GM18520 (cell line): ENCODE measurements around the gene NUBPL.
"Not testable (repeated sequence)": the region's sequence is repeated elsewhere in the genome, so short reads cannot be mapped to it uniquely, and the experiment has no call there.

Experiments
- ATAC-seq: cut with Tn5 transposase; IDR thresholded peaks from one replicate; pipeline ENCODE4 v1.9.1; 2021; ENCODE audit not compliant: unreplicated experiment

Gene NUBPL

DNA sequence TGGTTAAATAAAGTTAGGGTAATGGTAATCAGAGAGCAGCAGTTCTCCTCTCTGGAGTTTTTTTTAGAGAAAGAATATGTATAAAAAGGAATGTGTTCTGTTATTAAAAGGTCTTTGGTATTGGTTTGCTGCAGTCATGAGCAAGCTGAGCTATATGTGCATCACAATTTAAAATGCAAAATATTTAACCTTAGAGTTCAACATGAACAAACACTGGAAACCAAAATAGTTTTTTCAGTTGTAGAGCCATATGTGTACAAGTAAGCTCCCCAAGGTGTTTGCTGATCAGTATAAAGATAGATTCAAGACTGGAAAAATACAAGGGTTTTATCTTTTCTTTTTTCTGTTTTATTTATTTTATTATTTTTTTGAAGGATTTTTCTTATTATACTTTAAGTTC is 245.0 kb downstream of the NUBPL start:
- ATAC-seq, result no peak

DNA sequence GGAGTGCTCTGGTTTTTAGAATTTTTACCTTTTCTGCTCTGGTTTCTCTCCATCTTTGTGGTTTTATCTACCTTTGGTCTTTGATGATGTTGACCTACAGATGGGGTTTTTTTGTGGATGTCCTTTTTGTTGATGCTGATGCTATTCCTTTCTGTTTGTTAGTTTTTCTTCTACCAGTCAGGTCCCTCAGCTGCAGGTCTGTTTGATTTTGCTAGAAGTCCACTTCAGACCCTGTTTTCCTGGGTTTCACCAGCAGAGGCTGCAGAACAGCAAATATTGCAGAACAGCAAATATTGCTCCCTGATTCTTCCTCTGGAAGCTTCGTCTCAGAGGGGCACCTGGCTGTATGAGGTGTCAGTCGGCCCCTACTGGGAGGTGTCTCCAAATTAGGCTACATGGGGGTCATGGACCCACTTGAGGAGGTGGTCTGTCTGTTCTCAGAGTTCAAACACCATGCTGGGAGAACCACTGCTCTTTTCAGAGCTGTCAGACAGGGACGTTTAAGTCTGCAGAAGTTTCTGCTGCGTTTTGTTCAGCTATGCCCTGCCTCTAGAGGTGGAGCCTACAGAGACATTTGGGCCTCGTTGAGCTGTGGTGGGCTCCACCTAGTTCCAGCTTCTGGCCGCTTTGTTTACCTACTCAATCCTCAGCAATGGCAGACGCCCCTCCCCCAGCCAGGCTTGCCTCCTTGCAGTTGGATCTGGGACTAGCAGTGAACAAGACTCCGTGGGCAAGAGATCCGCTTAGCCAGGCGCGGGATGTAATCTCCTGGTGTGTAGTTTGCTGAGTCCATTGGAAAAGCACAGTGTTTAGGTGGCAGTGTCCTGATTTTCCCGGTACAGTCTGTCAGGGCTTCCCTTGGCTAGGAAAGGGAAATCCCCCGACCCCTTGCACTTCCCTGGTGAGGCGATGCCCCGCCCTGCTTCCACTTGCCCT is 250.8 kb downstream of the NUBPL start:
- not testable (repeated sequence) for ATAC-seq

DNA sequence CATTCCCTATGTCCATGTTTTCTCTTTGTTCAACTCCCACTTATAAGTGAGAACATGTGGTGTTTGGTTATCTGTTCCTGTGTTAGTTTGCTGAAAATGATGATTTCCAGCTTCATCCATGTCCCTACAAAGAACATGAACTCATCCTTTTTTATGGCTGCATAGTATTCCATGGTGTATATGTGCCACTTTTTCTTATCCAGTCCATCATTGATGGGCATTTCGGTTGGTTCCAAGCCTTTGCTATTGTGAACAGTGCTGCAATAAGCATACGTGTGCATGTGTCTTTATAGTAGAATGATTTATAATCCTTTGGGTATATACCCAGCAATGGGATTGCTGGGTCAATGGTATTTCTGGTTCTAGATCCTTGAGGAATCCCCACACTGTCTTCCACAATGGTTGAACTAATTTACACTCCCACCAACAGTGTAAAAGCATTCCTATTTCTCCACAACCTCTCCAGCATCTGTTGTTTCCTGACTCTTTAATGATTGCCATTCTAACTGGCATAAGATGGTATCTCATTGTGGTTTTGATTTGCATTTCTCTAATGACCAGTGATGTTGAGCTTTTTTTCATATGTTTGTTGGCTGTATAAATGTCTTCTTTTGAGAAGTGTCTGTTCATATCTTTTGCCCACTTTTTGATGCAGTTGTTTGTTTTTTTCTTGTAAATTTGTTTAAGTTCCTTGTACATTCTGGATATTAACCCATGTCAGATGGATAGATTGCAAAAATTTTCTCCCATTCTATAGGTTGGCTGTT is 252.7 kb downstream of the NUBPL start:
- ATAC-seq, result not testable (repeated sequence)

DNA sequence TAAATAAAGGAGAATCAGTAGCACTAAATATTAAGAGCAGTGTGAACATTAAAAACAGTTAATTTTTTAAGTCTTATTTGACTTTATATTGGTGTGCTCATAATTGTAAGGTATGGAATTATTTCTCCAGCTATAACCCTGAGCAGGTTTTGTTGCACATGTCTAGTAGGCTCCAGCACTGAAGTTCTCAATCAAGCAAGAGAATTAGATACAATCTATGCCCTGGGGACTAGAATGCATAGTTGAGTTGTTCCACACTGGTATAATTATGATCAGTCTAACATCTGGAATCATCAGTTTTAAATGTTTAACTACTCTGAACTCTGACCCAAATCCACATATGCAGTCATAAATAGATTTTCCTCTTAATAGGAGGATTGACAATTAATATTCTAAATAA is 258.1 kb downstream of the NUBPL start:
- no peak for ATAC-seq

DNA sequence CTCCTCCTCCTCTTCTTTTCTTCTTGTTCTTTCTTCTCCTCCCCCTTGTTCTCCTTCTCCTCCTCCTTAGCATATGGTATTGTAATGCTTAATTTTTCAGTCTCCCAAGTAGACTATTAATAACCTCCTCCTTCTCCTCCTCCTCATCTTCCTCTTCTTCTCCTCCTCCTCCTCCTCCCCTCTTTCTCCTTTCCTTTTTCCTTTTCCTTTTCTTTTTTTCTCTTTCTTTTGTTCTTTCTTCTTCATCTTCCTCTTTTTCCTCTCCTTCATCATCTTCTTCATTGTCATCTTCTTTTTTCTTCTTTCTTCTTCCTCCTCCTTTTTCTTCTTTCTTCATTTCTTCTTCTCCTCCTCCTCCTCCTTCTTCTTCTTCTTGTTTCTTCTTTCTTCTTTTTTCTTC is 264.3 kb downstream of the NUBPL start:
- ATAC-seq, result no peak

DNA sequence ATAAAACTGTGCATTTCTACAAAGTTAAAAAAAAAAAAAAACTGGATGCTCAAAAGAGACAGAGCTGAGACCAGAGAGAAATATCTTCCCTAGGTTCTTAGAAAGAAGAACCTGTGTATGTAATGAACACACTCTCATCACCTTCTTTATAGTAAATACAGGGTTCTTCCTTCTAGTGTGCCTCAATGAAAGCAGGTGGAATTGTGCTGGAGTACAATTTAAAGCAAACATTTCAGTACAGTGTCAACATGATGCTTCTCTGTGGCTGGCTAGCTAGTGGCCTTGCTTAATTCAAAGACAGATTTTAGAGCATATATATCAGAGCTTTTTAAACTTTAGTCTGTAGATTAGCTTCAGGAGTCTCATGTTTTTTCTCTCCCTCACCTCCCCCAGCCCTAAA is 266.1 kb downstream of the NUBPL start:
- no peak for ATAC-seq

DNA sequence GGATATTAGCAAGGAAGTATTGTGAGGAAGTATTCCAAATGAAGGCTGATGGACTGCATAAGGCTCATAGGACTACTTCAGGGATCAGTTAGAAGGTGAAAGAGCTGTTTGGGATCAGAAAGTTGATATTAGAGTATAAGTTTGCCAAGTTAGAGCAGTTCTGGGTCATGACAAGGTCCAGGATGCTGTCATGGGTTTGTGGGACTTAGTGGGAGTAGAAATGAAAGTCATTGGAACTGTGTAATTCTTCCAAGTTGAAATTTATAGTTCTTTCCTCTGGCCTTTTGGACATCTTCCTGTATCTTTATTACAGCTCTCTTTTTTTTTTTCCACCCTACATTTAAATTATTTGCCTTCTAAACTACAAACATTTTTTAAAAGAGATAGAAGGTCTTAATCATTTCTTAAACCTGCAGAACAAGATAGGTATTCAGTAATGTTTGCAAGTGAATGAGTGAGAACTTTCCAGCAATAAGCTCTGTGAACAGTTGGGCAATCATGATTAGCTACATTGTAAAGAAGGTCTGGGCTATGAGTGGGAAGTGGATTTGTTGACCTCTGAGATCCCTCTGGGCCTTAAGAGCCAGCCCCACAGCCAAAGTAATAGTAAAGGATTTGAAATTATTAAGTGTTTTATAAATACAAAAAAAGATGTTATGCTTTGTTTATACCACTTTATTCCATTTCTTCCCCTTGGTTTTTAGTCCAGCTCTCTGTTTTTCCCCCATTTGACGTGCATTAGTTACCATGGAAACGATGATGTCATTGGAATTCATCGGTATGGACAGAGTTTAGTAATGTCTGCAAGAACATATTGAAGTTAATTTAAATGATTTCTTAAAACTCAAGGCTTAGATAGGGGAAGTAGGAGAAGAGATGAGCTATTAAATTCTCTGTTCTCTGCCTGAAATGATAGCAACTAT is 268.0 kb downstream of the NUBPL start:
- no peak for ATAC-seq

DNA sequence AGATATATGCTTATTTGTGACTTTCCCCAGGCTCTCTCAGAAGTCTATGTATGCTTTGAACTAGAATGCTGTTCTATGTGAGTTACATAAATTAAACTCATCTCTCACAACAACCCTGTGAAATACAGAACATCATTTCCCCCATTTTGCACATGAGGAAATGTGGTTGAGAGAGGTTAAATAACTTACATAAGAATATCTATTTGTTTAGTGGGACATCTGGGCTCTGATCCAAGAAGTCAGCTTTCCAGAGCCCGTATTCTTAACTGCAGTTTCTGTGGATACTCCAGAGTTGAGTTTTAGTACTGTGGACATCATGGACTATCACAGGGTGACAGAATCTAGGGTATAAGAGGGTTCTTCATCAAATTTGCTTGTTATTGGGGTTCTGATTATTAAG is 273.4 kb downstream of the NUBPL start:
- no peak for ATAC-seq

DNA sequence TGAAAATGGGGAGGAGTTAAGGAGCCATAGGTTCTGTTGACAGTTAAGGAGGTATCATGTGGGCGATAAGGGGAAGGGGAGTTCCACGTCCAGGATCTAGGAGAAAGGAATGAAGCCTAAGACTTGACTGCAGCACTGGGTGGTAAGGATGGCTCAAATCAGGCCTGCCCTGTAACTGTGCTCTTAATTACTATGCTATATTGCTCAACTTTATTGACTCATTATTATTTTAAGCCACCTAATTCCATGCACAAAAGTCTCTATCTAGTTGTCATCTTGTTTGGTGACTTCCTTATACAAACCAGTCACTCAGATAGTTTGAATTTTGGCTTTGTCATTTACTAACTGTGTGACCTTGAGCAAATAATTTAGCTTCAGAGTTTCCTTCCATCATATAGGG is 273.8 kb downstream of the NUBPL start:
- ATAC-seq, result no peak

DNA sequence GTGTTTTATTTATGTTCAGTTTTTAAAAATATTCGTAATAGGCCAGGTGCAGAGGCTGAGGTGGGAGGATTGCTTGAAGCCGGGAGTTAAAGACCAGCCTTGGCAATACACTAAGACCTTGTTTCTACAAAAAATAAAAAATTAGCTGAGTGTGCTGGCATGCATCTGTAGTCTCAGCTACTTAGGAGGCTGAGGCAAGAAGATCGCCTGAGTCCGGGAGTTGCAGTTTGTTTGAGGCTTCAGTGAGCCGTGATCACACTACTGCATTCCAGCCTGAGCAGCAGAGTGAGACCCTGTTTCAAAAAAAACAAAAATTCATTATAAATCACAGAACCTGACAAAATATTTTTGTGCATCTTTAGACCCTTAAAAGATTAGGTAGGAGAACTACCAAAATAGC is 275.8 kb downstream of the NUBPL start:
- no peak for ATAC-seq

DNA sequence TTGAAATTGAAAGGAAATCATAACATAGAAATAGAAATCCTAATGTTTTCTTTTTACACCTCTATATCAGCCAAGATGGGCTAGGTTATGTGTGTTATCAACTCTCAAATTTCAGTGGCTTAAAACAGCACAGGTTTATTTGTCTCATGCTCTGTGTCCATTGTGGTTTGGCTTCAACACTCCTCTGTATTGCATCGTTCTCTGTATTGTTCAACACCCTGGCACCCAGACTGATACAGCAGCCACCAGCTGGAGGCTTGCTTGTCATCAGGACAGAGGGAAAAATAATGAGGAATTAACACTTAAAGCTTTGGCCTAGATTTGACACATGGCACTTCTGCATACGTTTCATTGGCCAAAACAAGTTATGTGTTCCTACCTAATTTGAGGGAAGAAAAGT is 281.7 kb downstream of the NUBPL start:
- ATAC-seq, result no peak

DNA sequence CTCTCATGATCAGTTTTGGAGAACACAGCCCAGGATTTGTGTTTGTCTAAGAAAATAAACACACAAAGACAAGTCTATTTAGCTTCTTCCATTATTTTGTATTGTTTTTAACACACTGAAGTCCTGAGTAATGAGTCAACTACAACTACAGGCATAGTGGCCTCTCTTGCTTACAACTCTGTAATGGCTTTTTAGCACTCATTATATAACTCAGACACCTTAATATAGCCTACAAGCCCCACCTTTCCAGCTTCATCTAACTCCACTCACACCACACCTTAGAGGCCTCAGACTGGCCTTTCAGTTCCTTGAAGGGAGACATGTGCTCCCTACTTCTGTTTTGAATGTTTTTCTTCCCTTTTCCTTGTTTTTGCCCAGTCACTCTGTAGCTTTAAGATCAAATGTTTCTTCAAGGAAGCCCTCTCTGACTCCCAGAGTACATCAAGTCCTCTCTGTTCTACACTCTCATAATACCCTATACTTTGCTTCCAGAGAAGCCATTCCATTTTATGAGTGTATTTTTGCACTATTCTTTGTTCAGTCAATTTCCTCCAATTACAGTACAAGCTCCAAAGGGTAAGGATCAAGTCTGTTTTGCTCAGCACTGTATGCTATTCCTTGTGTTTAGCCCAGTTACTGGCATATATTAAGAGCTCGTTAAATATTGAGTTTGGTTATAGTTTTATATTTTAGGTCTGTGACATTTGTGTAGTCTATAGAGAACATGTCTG is 282.3 kb downstream of the NUBPL start:
- no peak for ATAC-seq

DNA sequence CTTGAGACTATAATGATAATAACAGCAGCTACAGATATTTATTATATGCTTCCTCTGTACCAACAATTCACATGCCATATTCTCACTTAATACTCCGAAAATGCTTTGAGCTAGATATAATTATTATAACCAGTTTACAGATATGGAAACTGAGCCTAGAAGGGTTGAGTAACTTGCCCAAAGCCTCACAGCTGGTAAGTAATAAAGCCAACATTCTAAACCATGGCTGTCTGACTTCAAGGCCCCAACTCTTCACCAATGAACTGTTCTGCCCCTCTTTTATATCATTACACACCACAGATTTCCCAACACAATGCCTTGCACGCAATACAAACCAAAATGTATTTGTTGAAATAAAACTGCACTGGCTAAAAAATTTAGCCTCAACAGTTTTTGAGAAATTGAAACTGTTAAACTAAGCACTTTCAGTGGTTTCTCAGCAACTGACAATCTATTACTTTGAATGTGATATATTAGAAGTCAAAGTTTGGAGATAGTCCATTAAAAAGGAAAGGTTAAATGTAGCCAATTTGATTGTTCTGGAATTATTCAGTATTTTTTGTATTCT is 293.4 kb downstream of the NUBPL start:
- ATAC-seq, result no peak

DNA sequence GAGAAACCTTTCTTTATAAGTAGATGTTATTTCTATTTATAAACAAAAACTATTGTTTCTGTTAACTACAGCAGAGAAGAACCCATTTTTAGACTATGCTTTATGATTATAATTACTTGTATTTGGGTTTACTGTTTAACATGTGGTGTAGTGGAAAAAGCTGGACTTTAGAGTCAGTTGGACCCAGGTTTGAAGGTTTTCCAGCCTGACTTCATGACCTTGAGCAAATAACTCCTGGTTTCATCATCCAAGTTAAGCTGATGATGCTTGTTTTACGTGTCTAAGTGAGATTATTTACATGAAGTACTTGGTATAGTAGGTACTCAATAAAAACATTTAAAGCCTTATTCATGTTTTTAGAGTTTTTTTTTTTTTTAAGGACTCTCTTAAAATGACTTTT is 294.1 kb downstream of the NUBPL start:
- no peak for ATAC-seq

DNA sequence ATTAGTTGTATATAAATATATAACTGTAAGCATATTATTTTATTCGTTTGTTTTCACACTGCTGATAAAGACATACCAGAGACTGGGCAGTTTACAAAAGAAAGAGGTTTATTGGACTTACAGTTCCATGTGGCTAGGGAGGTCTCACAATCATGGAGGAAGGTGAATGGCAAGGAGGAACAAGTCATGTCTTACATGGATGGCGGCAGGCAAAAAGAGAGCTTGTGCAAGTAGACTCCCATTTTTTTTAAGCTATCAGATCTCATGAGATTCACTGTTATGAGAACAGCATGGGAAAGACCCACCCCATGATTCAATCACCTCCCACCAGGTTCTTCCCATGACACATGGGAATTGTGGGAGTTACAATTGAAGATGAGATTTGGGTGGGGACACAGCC is 294.8 kb downstream of the NUBPL start:
- not testable (repeated sequence) for ATAC-seq

DNA sequence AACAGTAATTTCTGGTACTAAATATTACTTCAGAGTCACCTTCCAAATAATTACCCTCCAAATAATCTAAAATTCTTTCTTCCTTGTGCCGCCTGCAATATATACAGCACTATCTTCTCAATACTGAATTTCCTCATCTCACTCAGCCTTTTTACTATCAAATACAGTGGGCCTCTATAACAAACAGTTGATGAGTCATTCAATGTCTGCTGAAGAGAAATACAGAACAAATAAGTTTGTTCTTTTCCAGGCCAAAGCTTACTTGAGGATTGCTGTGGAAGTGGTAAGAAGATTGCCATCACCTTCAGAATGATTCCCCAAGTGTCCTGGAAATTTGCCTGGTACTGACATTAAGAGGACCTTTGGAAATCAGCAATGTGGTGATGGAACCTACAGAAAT is 297.7 kb downstream of the NUBPL start:
- no peak for ATAC-seq

DNA sequence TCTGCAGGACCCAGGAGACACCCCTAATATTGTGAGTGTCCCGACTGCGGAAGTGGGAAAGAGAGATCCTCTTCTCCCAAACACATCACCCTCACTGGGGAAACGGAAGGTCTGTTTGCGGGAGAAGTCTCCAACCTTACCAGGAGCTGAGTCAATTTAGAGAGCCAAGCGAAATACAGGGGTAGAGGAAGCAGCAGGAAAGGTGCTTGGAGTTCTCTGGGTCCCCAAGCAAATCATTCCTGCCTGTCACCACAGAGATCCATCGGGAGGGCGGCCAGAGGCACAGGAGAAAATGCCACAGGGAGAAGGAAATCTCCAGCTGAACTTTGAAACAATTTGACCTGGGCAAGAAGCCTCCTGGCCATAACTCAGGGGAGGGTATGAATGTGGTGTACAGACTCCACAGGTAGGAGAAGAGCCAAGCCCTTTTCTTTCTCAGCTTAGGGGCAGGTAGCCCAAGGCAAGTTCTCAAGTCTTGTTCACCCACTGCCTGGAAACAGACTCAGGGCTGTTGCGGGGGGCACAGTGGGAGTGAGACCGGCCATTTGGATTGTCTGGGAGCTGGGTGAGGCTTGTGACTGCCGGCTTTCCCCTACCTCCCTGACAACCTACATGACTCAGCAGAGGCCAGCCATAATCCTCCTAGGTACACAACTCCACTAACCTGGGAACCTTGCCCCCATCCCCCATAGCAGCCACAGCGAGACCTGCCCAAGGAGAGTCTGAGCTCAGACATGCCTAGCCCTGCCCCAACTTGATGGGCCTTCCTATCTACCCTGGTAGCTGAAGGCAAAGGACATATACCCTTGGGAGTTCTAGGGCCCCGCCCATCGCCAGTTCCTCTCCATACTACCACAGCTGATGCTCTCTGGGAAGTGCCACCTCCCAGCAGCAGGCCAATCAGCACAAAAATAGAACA is 304.0 kb downstream of the NUBPL start:
- no peak for ATAC-seq

DNA sequence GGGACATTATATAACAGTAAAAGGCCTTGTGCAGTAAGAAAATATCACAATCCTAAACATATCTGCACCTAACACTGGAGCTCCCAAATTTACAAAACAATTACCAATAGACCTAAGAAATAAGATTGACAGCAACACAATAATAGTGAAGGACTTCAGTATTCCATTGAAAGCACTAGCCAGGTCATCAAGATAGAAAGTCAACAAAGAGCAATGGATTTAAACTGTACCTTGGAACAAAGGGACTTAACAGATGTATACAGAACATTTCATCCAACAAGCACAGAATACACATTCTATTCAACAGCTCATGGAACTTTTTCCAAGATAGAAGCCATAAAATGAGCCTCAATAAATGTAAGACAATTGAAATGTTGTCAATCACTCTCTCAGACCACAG is 306.4 kb downstream of the NUBPL start:
- ATAC-seq, result no peak

DNA sequence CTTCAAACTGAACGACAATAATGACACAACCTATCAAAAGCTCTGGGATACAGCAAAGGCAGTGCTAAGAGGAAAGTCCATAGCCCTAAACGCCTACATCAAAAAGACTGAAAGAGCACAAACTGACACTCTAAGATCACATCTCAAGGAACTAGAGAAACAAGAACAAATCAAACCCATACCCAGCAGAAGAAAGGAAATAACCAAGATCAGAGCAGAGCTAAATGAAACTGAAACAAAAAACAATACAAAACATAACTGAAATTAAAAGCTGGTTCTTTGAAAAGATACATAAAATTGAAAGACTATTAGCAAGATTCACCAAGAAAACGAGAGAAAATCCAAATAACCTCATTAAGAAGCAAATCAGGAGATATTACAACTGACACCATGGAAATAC is 306.9 kb downstream of the NUBPL start:
- ATAC-seq, result not testable (repeated sequence)
